ENCODE measurements around the gene PLEKHG5.
"Not testable (repeated sequence)": the region's sequence is repeated elsewhere in the genome, so short reads cannot be mapped to it uniquely, and the experiment has no call there.

The PLEKHG5 gene

GRCh38 chr1:6495540-6496364, 4.3 kb upstream of the PLEKHG5 start:
- no peak for DNase-seq (ENCODE audit: low read depth in 2 of 2)

DNA sequence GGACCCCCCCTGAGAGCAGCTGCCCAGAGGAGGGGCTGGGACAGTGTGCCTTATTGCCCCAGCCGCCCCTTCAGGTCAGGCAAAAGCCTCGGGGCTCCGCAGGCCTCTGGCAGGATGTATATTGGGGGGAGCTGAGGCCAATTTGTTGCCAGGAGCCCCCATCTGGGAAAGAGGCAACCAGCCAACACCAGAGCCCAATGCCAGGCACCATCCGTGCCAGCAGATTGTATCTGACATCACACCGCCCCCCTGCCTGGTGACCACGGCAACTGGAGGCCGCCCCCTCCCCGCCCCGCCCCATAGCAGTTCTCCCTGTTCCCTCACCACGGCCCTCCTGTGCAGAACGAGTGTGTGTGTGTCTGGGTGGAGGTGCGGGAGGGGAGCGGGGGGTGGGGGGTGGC, 3.6 kb upstream of the PLEKHG5 start:
- DNase-seq (ENCODE audit: low read depth in 2 of 2), result no peak

GRCh38 chr1:6494627-6495026, 3.2 kb upstream of the PLEKHG5 start:
- no peak for DNase-seq (ENCODE audit: low read depth in 2 of 2)

DNA sequence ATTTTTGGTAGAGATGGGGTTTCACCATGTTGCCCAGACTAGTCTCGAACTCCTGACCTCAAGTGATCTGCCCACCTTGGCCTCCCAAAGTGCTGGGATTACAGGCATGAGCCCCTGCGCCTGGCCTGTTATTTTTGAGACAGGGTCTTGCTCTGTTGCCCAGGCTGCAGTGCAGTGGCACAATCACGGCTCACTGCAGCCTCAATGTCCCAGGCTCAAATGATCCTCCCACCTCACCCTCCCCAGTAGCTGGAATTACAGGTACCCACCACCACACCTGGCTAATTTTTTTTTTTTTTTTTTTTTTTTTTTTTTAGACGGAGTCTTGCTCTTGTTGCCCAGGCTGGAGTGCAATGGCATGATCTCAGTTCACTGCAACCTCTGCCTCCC, 2.4 kb upstream of the PLEKHG5 start:
- DNase-seq (ENCODE audit: low read depth in 2 of 2), result not testable (repeated sequence)

GRCh38 chr1:6491966-6492365, 499 bp upstream of the PLEKHG5 start:
- DNase-seq (ENCODE audit: low read depth in 2 of 2), result no peak

DNA sequence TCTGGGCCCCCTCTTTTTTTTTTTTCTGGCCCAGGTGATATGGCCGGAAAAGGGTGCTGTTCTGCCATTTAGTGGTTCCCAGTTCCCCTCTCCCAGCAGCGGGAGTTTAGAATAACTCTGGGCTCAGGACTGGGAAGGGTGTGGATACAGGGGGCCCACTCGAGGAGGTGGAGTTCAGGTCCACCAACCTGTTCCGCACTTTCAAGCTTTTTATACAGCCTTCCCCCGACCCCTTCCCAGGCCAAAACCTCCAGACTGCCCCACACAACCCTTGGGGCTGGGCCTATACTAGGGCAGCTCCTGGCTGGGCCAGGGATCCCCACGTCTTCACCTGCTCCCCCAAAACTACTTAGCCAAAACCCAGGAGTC, 402 bp downstream of the PLEKHG5 start:
- no peak for DNase-seq (ENCODE audit: low read depth in 2 of 2)

GRCh38 chr1:6490181-6491080, 1.0 kb downstream of the PLEKHG5 start:
- peak in 1 of 2 experiments; percentile 63 for DNase-seq (ENCODE audit: low read depth in 2 of 2)

DNA sequence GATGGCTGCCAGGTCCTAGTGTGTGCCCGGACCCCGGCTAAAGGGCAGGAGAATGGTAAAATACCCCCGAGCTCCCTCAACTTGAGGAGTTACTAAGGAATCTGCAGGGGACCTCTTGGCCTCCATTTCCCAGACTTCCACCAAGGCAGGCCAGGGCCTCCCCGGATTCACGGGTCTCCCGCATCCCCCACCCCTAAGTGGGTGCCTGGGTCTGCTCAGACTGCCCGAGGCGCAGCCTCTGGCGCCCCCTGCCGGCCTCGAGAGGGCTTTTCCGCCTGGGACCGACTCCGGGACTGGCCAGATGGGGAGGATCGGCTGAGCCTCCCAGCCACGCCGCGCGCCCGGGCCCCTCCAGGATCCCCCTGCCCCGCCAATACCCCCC, 1.7 kb downstream of the PLEKHG5 start:
- DNase-seq (ENCODE audit: low read depth in 2 of 2), result peak; percentile 62 to 68

DNA sequence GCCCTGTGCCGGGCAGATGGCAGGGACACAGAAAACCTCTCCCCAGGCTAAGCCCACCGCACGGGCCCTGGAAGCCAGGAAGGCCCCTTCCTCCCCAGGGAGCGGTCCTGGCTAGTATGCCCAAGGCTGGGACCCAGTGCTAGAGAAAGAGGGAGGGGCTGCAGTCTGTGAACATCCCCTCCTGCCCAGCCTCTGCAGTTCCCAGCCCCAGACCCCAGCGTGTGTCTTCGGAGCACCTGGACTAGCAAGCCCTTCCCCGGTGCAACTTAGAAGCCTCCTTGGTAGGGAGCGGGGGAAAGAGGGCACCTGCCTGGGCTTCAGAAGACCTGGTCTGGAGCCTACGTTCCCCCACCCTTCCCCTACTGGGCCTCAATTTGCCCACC, 2.1 kb downstream of the PLEKHG5 start:
- DNase-seq (ENCODE audit: low read depth in 2 of 2), result no peak

DNA sequence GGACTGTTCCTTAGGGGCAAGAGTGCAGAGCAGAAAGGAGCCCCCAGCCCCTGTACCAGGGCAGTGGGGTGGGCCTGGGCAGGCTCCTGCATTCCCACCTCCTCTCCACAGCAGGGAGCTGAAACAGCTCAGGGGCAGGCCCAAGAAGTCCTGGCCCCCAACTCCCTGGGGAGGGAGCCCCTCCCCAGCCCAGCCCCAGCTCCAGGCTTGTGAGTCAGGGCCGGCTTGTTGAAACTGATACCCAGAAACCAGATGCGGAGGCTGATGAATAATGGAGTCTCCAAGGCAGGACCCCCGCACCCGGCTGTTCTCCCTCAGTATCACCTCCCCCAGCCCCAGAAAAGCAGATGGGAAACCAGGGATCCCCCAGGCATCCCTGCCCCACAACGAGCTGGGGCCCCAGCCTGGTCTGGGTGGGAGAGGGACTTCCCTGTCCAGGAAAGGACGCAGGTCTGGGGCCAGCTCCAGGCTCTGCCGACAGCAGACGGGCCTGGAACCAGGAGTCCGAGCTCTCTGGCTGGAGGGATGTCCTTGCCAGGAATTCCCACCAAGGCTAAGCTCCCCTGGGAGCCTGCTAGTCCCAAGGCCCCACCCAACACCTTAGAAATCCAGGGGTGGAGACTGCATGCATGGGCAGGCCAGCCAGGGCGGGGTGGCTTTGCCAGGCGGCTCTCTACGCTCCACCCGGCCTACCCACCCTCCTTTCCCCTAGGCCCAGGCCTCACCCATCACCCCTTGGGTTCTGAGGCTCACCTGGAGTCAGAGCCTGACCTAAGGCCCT, 2.7 kb downstream of the PLEKHG5 start:
- DNase-seq (ENCODE audit: low read depth in 2 of 2), result no peak

DNA sequence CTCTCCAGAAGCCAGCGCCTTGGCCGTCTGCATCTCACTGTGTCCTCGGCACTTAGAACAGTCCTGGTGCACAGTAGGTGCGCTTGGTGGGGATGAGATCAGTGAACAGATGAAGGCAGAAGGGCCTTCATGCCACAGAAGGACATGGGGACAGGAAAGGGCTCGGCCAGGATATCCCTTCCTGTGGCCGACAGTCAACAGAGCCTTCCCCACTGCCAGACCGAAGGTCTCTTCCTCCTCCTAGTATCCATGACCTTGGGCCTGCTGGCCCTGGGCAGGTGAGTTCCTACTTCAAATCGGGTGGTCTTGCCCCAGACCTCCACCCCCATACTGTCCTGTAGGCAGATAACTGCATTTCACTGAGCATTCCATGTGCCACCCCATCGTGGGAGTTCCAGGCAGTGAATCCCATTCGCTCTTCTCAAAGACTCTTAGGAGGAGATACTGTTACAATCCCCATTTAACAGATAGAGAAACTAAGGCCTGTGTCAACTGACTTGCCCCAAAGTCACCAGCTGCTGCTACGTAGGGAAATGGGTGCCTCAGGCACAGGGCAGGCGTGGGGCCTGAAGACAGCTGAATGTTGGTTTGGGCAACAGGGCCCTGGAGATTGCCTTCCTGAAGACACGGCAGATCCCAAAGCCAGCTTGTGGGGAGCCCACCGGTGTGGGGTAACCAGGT, 3.5 kb downstream of the PLEKHG5 start:
- no peak for DNase-seq (ENCODE audit: low read depth in 2 of 2)

- peak; percentile 69 to 88 for DNase-seq (ENCODE audit: low read depth in 2 of 2)
Observed at GRCh38 chr1:6486433-6487011, 4.9 kb downstream of the PLEKHG5 start.

DNA sequence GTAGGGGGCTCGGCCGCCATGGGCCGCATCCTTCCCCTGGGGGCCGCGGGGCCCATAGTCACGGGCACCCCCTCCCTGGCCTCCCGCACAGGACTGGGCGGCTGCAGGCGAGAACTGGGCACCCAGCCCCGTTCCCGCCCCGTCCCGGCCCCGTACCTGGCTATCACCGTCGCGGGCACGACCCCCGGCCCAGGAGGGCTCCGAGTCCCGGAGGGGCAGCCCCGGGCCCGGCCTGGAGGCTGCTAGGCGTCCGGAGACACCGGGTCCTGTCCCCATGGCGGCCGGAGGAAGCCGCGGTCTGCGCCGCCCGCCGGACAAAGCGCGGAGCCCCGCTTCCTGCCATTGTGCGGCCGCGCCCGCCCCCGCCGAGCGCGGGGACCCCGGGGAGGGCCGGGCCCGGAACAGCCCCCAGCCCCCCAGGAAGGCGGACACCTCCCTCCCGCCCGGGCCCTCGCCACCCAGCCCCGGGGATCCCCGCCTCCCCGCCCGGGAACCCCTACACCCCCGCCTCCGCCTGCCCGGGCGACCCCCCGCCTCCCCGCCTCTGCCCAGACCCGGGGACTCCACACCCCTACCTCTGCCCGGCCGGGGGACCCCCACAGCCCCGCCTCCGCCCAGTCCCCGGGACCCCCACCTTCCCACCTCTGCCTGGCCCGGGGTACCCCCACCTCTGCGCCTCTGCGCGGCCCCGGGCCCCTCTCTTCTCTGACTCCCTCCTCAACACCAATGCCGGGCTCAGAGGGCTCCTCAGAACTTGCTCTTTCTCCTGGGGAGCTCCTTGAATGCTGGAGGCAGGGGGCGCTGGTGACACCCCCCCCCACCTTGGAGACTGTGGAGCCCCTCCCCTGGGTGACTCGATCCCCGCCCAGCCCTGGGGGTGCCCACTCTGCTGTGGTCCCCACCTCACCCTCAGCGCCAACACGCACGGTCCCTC, 6.0 kb downstream of the PLEKHG5 start:
- no peak for DNase-seq (ENCODE audit: low read depth in 2 of 2)

- no peak for DNase-seq (ENCODE audit: low read depth in 2 of 2)
Observed at GRCh38 chr1:6484826-6485167, 6.7 kb downstream of the PLEKHG5 start.

DNA sequence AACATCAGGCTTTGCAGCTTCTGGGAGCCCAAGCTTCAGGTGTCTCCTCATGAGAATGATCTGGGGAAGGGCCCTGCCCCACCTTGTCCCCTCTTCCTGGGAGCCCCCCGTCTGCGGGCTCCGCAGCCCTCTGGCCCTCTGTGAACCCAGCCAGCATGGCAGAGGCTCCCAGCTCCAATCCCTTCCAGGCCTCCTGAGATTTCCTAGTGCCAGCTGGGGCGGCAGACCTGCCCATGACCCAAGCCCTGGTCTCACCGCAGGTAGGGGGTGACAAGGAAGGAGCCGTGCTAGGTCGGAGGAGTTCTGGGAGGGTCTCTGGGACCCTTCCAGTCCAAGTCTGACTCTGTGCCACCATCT, 7.7 kb downstream of the PLEKHG5 start:
- DNase-seq (ENCODE audit: low read depth in 2 of 2), result no peak

DNA sequence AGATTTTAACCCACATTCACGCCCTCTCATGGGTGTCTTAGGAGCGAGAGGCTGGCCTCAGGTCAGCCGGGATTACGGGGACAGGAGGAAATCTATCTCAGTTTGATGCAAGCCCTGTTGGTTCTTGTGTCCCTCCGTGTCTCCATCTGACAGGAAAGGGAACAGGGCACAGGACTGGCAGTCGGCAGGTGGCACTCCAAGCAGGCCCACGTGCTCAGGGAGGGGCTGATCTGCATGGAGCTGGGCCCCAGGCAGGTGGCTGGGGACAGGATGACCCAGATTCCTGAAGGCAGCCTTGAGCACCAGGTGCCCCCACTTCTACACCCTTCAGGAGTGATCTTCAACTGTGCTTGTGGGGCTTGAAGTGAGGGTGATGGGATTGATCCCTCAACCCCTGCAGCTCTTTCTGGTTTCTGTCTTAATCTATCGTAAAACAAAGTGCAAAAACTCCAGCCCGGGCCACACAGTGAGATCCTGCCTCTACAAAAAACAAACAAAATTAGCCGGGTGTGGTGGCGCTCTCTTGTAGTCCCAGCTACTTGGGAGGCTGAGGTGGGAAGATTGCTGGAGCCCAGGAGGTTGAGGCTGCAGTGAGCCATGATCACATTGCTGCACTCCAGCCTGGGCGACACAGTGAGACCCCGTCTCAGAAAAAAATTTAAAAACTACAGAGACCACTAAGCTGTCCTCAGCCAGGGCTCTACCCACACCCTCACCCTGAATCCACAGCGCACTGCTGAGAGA, 8.3 kb downstream of the PLEKHG5 start:
- no peak for DNase-seq (ENCODE audit: low read depth in 2 of 2)

GRCh38 chr1:6481820-6482219, 9.6 kb downstream of the PLEKHG5 start:
- no peak for DNase-seq (ENCODE audit: low read depth in 2 of 2)

DNA sequence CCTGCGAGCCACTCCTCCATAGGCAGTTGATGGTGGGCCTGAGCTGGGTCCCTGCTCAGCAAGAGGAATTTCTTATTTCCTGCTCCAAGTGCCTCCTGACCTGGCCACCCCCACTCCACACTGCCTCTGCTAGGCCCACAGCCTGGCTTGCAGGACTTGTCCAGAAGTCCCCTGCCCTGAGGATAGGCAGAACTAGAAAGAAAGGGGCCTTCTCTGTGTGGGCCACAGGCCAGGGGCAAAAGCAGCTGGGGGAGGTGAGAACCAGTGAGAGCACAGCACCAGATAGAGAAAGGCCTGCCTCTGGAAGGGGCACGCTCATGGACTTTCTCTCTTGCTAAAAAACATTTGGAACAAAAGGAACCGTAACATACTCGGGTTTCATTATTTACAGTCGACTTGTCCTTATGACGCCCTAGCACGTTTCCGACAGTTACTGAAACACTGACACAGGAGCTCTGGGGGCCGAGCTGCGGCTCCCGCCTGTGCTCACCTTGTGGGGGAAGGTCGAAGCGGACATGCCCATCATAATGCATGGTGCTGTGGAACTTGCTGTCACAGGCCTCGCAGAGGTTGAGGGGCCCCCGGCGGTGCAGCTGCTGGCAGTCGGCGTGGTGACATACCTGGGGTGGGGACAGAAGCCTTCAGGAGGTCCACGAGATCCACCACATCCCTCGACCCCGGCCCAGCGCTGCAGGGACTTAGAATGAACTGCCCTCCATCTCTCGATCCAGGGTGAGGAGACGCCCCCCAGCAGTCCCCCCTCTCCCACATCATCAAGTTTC, 14.2 kb downstream of the PLEKHG5 start:
- DNase-seq (ENCODE audit: low read depth in 2 of 2), result no peak

- DNase-seq (ENCODE audit: low read depth in 2 of 2), result no peak
Observed at GRCh38 chr1:6476483-6476882, 15.0 kb downstream of the PLEKHG5 start.

Measured in stimulated activated CD4-positive, alpha-beta T cell treated with anti-CD3 and anti-CD28 coated beads, Interleukin-12 subunit alpha, Interleukin-12 subunit beta, amount 100 ng/mL, for 24 hours (primary cell).